ENCODE measurements around the gene HSF5. TPM values are rescaled to one million over a fixed set of nuclear protein-coding genes. Genes with fewer than 3 reads are reported as not detected.

HSF5 gene
- total and polyA plus RNA-seq, 2 of the 13 experiments (the other 11 are each of a cell fraction or from before 2014, with no cell fraction given): not detected

GRCh38 chr17:58377661-58378060, 110.5 kb downstream of the HSF5 start:
- H3K27ac ChIP-seq (ENCODE audit: extremely low read length, insufficient read depth, low read length): peak overlapping the region; percentile 25
- no peak for ATAC-seq
- no peak for DNase-seq (ENCODE audit: low spot score)
- no peak for TF ChIP-seq ZNF558 (CRISPR knock-in tag; IDR thresholded peaks at IDR 0.05; ENCODE audit: borderline replicate concordance)
- TF ChIP-seq SMAD9 (CRISPR knock-in tag; IDR thresholded peaks at IDR 0.05): no peak
- no peak for TF ChIP-seq HCFC1 (IDR thresholded peaks at IDR 0.05; ENCODE audit: low read depth, low read length)
- no peak for TF ChIP-seq ZFX (CRISPR knock-in tag; IDR thresholded peaks at IDR 0.05; ENCODE audit: low read depth)
- TF ChIP-seq ZNF766 (CRISPR knock-in tag; IDR thresholded peaks at IDR 0.05; ENCODE audit: borderline replicate concordance): no peak
- TF ChIP-seq ZNF607 (CRISPR knock-in tag; IDR thresholded peaks at IDR 0.05; ENCODE audit: borderline replicate concordance): no peak
- TF ChIP-seq PLRG1 (conservative IDR thresholded peaks at IDR 0.05): no peak
- no peak for TF ChIP-seq HOXA9 (CRISPR knock-in tag; IDR thresholded peaks at IDR 0.05; ENCODE audit: borderline replicate concordance)
- no peak for TF ChIP-seq SP2 (CRISPR knock-in tag; IDR thresholded peaks at IDR 0.05)
- WGBS (ENCODE audit: low lambda C conversion rate): 86% methylated on average over 5 of the region's 5 CpGs
- in situ Hi-C loops (cut with HindIII; ENCODE audit: extremely low pct_ligation_motif_present, low pct_unique_long_range_greater_than_20kb): no loop called here
- intact Hi-C loops (cut with micrococcal nuclease; ENCODE audit: unreplicated experiment): no loop called here
- H3K4me3 ChIP-seq (replicated peaks in 1 of 3; ENCODE audit: insufficient read depth in 1 of 3, low read depth in 2 of 3, low read length in 3 of 3): no peak overlapping the region
- POLR2A ChIA-PET: interaction anchor here (0.9 to 9.7 kb wide), 5 partner anchors 10 to 38 kb away, joined by 3 to 458 read pairs (median 10); partner anchors contain the start of genes RNF43 and SUPT4H1
- H3K9me3 ChIP-seq (ENCODE audit: low read length): no peaks in the 10 kb centered on the region
- no peak overlapping the region for H3K9ac ChIP-seq (ENCODE audit: insufficient read depth, low read depth, low read length)
- peaks cover 16 to 32% of the 10 kb centered on the region in 2 experiments for H3K36me3 ChIP-seq (replicated peaks in 1 of 2; ENCODE audit: control insufficient read depth in 1 of 2, insufficient read depth in 2 of 2, low read length in 2 of 2)
- no peak for FAIRE-seq
- H4K20me1 ChIP-seq (ENCODE audit: insufficient read depth, low read length): no peaks in the 10 kb centered on the region
- H3K27me3 ChIP-seq (ENCODE audit: control insufficient read depth in 1 of 2, insufficient read depth in 2 of 2, low read length in 2 of 2): no peaks in the 10 kb centered on the region
- no peak overlapping the region for H3K4me2 ChIP-seq (ENCODE audit: low read depth, low read length)
- no TSS peak for BruUV-seq (replicated peaks)
- CTCF ChIA-PET (ENCODE audit: low intra/inter-chr PET ratio, low total read pairs): no interaction called here
- H2AFZ ChIP-seq (ENCODE audit: low read length): no peak overlapping the region
- H3K79me2 ChIP-seq (ENCODE audit: insufficient read depth, low read length): peaks cover 96% of the 10 kb centered on the region
- H3K4me1 ChIP-seq (ENCODE audit: insufficient read depth, low read length): peaks cover 97% of the 10 kb centered on the region

GRCh38 chr17:58377093-58377601, 111.1 kb downstream of the HSF5 start:
- in situ Hi-C loops (cut with HindIII; ENCODE audit: extremely low pct_ligation_motif_present, low pct_unique_long_range_greater_than_20kb) (no loop called here), intact Hi-C loops (cut with micrococcal nuclease; ENCODE audit: unreplicated experiment) (no loop called here)
- Histone ChIP-seq H3K79me2 (ENCODE audit: insufficient read depth, low read length) (peaks cover 96% of the 10 kb centered on the region), H3K9ac (ENCODE audit: insufficient read depth, low read depth, low read length) (no peak overlapping the region), H2AFZ (ENCODE audit: low read length) (no peak overlapping the region), H3K27me3 (ENCODE audit: control insufficient read depth in 1 of 2, insufficient read depth in 2 of 2, low read length in 2 of 2) (no peaks in the 10 kb centered on the region), H3K36me3 (replicated peaks in 1 of 2; ENCODE audit: control insufficient read depth in 1 of 2, insufficient read depth in 2 of 2, low read length in 2 of 2) (peaks cover 20 to 38% of the 10 kb centered on the region in 2 experiments), H3K4me1 (ENCODE audit: insufficient read depth, low read length) (peaks cover 97% of the 10 kb centered on the region), H3K4me2 (ENCODE audit: low read depth, low read length) (no peak overlapping the region), H4K20me1 (ENCODE audit: insufficient read depth, low read length) (no peaks in the 10 kb centered on the region), H3K4me3 (replicated peaks in 1 of 3; ENCODE audit: insufficient read depth in 1 of 3, low read depth in 2 of 3, low read length in 3 of 3) (no peak overlapping the region), H3K27ac (ENCODE audit: extremely low read length, insufficient read depth, low read length) (peak overlapping the region; percentile 31), H3K9me3 (ENCODE audit: low read length) (no peaks in the 10 kb centered on the region)
- 86% methylated on average over 3 of the region's 3 CpGs for WGBS (ENCODE audit: low lambda C conversion rate)
- CTCF ChIA-PET (ENCODE audit: low intra/inter-chr PET ratio, low total read pairs): no interaction called here
- POLR2A ChIA-PET: interaction anchor here (0.9 to 9.7 kb wide), 6 partner anchors 9 to 38 kb away, joined by 3 to 458 read pairs (median 8); partner anchors contain the start of genes RNF43 and SUPT4H1
- DNase-seq (ENCODE audit: low spot score) (no peak), ATAC-seq (no peak), FAIRE-seq (no peak)
- BruUV-seq (replicated peaks): no TSS peak
- TF ChIP-seq ZNF629 (CRISPR knock-in tag; conservative IDR thresholded peaks at IDR 0.05) (peak; percentile 82), TBX2 (CRISPR knock-in tag; IDR thresholded peaks at IDR 0.05; ENCODE audit: borderline replicate concordance) (no peak), GATAD2A (CRISPR knock-in tag; IDR thresholded peaks at IDR 0.05) (0 out of 2 replicates have a peak, but pooled peaks have one; percentile 22), PRMT3 (CRISPR knock-in tag; IDR thresholded peaks at IDR 0.05; ENCODE audit: borderline replicate concordance, low read depth) (no peak), ZSCAN22 (CRISPR knock-in tag; IDR thresholded peaks at IDR 0.05) (no peak), ZFP36L2 (CRISPR knock-in tag; IDR thresholded peaks at IDR 0.05) (no peak), ZNF256 (CRISPR knock-in tag; conservative IDR thresholded peaks at IDR 0.05) (no peak), LCORL (IDR thresholded peaks at IDR 0.05) (no peak), LCORL (CRISPR knock-in tag; IDR thresholded peaks at IDR 0.05) (no peak), EHMT2 (IDR thresholded peaks at IDR 0.05; ENCODE audit: borderline replicate concordance, low read depth, low read length) (no peak), ELF1 (CRISPR knock-in tag; IDR thresholded peaks at IDR 0.05) (no peak), ZNF331 (CRISPR knock-in tag; IDR thresholded peaks at IDR 0.05) (0 out of 2 replicates have a peak, but pooled peaks have one; percentile 35), FOXC1 (CRISPR knock-in tag; IDR thresholded peaks at IDR 0.05; ENCODE audit: borderline replicate concordance) (no peak), AGO2 (optimal IDR thresholded peaks at IDR 0.05; ENCODE audit: low read depth, low read length) (peak; percentile 38), ZBTB7B (CRISPR knock-in tag; IDR thresholded peaks at IDR 0.05) (no peak)

All from HepG2 (cell line).